Stimulated activated CD8-positive, alpha-beta memory T cell treated with anti-CD3 and anti-CD28 coated beads, Interleukin-4, amount 100 ng/mL, for 24 hours (primary cell): ENCODE measurements around the gene DAPK1.
"Not testable (repeated sequence)": the region's sequence is repeated elsewhere in the genome, so short reads cannot be mapped to it uniquely, and the experiment has no call there.

Experiments
- DNase-seq: peaks from one replicate; pipeline ENCODE4 v3.0.0-alpha.2; 2020; ENCODE audit warnings: low read depth

The DAPK1 gene

GRCh38 chr9:87498046-87498810 is 561 bp downstream of the DAPK1 start:
- DNase-seq, result no peak

GRCh38 chr9:87498811-87499360 is 1.2 kb downstream of the DAPK1 start:
- no peak for DNase-seq

- no peak for DNase-seq
Measured at GRCh38 chr9:87499424-87500017, 1.9 kb downstream of the DAPK1 start.

- no peak for DNase-seq
Measured at GRCh38 chr9:87500491-87501270, 3.0 kb downstream of the DAPK1 start.

- not testable (repeated sequence) for DNase-seq
Measured at GRCh38 chr9:87501271-87501656, 3.6 kb downstream of the DAPK1 start.

- no peak for DNase-seq
Measured at GRCh38 chr9:87501806-87502205, 4.1 kb downstream of the DAPK1 start.

GRCh38 chr9:87502391-87503221 is 4.9 kb downstream of the DAPK1 start:
- no peak for DNase-seq

- DNase-seq, result no peak
Measured at GRCh38 chr9:87503430-87503829, 5.8 kb downstream of the DAPK1 start.

GRCh38 chr9:87503927-87504326 is 6.3 kb downstream of the DAPK1 start:
- DNase-seq, result no peak

GRCh38 chr9:87504938-87505337 is 7.3 kb downstream of the DAPK1 start:
- no peak for DNase-seq

- DNase-seq, result no peak
Measured at GRCh38 chr9:87505869-87506678, 8.4 kb downstream of the DAPK1 start.

GRCh38 chr9:87507576-87507975 is 9.9 kb downstream of the DAPK1 start:
- DNase-seq, result no peak

GRCh38 chr9:87510252-87510683 is 12.6 kb downstream of the DAPK1 start:
- DNase-seq, result no peak

GRCh38 chr9:87512311-87512710 is 14.6 kb downstream of the DAPK1 start:
- no peak for DNase-seq

GRCh38 chr9:87513161-87513560 is 15.5 kb downstream of the DAPK1 start:
- no peak for DNase-seq

GRCh38 chr9:87513880-87514535 is 16.3 kb downstream of the DAPK1 start:
- no peak for DNase-seq

GRCh38 chr9:87515006-87515405 is 17.3 kb downstream of the DAPK1 start:
- no peak for DNase-seq

GRCh38 chr9:87515588-87516221 is 18.0 kb downstream of the DAPK1 start:
- DNase-seq, result no peak

GRCh38 chr9:87516222-87516925 is 18.7 kb downstream of the DAPK1 start:
- no peak for DNase-seq
